Endothelial cell of umbilical vein (primary cell): ENCODE results near the gene KIAA1671. TPM values are rescaled to one million over a fixed set of nuclear protein-coding genes. Genes with fewer than 3 reads are reported as not detected.

ENCODE experiments used
- BruUV-seq: library from RNA; stranded (reverse); fragments of 400-500 nt; replicated peaks from 2 replicates; lab custom pipeline; 2021; lab: Mats Ljungman, UMichigan
- CTCF ChIA-PET: fragments of 300-600, 350-600 bp; sonication (Branson Sonifier 250); formaldehyde crosslinking; loops from one replicate; lab custom pipeline; 2021; ENCODE audit warnings: antibody characterized with exemption, inconsistent platforms; lab: Charles Lee
- POLR2A ChIA-PET: fragments of 300-600, 350-600 bp; sonication (Branson Sonifier 250); formaldehyde crosslinking; loops from one replicate; lab custom pipeline; 2021; ENCODE audit warnings: antibody characterized with exemption, inconsistent platforms; lab: Charles Lee
- DNase-seq: peaks from one replicate; pipeline ENCODE4 v3.0.0-alpha.2; 2011; ENCODE audit warnings: low read depth, low spot score
- FAIRE-seq: peaks from 2 replicates; lab custom pipeline; 2011; peaks lifted over from hg19 to GRCh38; lab: Jason Lieb, UNC
- H2AFZ ChIP-seq: 2 replicates; pipeline ENCODE4 v1.6.0; 2012; ENCODE audit warnings: low read depth, low read length, control low read depth, inconsistent platforms
- H3K27ac ChIP-seq: 2 replicates; pipeline ENCODE4 v1.5.1; 2011; ENCODE audit warnings: low read depth, mild to moderate bottlenecking, control low read depth, low read length, moderate library complexity; ENCODE audit not compliant: insufficient read depth
- H3K27me3 ChIP-seq, 2 experiments: 2 replicates each; pipeline versions ENCODE4 v1.6.0 to v1.6.1; 2011; ENCODE audit warnings: low read length in 2 of 2, mixed read lengths in 1 of 2; ENCODE audit not compliant: control insufficient read depth in 2 of 2, insufficient read depth in 2 of 2
- H3K36me3 ChIP-seq, 2 experiments: 2 replicates in 1 of 2; 3 replicates in 1 of 2; pipeline ENCODE4 v1.5.1; 2011; ENCODE audit warnings: low read length in 2 of 2, mild to moderate bottlenecking in 1 of 2, moderate library complexity in 1 of 2; ENCODE audit not compliant: control insufficient read depth in 2 of 2, insufficient read depth in 2 of 2; ENCODE audit errors: extremely low read depth in 1 of 2
- H3K4me1 ChIP-seq: 3 replicates; pipeline ENCODE4 v1.5.1; 2011; ENCODE audit warnings: mild to moderate bottlenecking, low read length; ENCODE audit not compliant: control insufficient read depth, insufficient read depth; ENCODE audit errors: extremely low read depth
- H3K4me2 ChIP-seq: 2 replicates; pipeline ENCODE4 v1.6.1; 2011; ENCODE audit warnings: low read length, control low read depth, mixed read lengths; ENCODE audit not compliant: insufficient read depth
- H3K4me3 ChIP-seq, 3 experiments: fragments of 200-600 bp in 1 of 3; sonication (generic), shearing (Covaris generic) in 1 of 3; replicated peaks in 1 of 3; 2 replicates each; pipeline ENCODE4 v1.5.1; 2011 to 2016; ENCODE audit warnings: control low read depth in 3 of 3, low read length in 3 of 3, mild to moderate bottlenecking in 2 of 3, inconsistent platforms in 1 of 3, low read depth in 1 of 3, moderate library complexity in 1 of 3; ENCODE audit not compliant: insufficient read depth in 1 of 3
- H3K79me2 ChIP-seq: 2 replicates; pipeline ENCODE4 v1.6.0; 2012; ENCODE audit warnings: low read length, inconsistent platforms; ENCODE audit not compliant: control insufficient read depth, insufficient read depth
- H3K9ac ChIP-seq: replicated peaks from 2 replicates; pipeline ENCODE3; 2011; ENCODE audit warnings: low read length, control low read depth; ENCODE audit not compliant: insufficient read depth; ENCODE audit errors: extremely low read depth
- H3K9me1 ChIP-seq: replicated peaks from 3 replicates; pipeline ENCODE4 v1.6.0; 2011; ENCODE audit warnings: mild to moderate bottlenecking, low read length; ENCODE audit not compliant: control insufficient read depth, insufficient read depth; ENCODE audit errors: extremely low read depth
- H3K9me3 ChIP-seq: replicated peaks from 2 replicates; pipeline ENCODE4 v1.5.1; 2012; ENCODE audit warnings: low read length, inconsistent platforms; ENCODE audit not compliant: control insufficient read depth, insufficient read depth
- H4K20me1 ChIP-seq: replicated peaks from 2 replicates; pipeline ENCODE3; 2011; ENCODE audit warnings: mild to moderate bottlenecking, low read length; ENCODE audit not compliant: control insufficient read depth, insufficient read depth; ENCODE audit errors: extremely low read depth
- CTCF ChIP-seq, 2 donors: IDR thresholded peaks; 1 replicate in 1 of 2; 2 replicates in 1 of 2; pipeline ENCODE4 v1.5.1; 2011; ENCODE audit warnings: low read length in 2 of 2, mild to moderate bottlenecking in 2 of 2, moderate library complexity in 2 of 2, control low read depth in 1 of 2, inconsistent platforms in 1 of 2, low read depth in 1 of 2; ENCODE audit not compliant: insufficient read depth in 1 of 2; ENCODE audit errors: extremely low read depth in 1 of 2
- EZH2 ChIP-seq: IDR thresholded peaks from 2 replicates; pipeline ENCODE4 v1.6.1; 2012; ENCODE audit warnings: borderline replicate concordance, low read depth, mild to moderate bottlenecking, moderate library complexity, low read length, inconsistent platforms; ENCODE audit not compliant: severe bottlenecking
- FOS ChIP-seq: IDR thresholded peaks from 2 replicates; pipeline ENCODE4 v1.6.1; 2011; ENCODE audit warnings: mild to moderate bottlenecking, low read length, moderate library complexity, borderline replicate concordance; ENCODE audit not compliant: insufficient read depth
- GATA2 ChIP-seq: IDR thresholded peaks from 2 replicates; pipeline ENCODE4 v1.7.0; 2011; ENCODE audit warnings: low read depth, mild to moderate bottlenecking, moderate library complexity, mixed read lengths, low read length; ENCODE audit not compliant: insufficient read length, insufficient read depth
- JUN ChIP-seq: IDR thresholded peaks from 2 replicates; pipeline ENCODE4 v1.6.1; 2011; ENCODE audit warnings: borderline replicate concordance, low read depth; ENCODE audit not compliant: insufficient read length, insufficient read depth
- MAX ChIP-seq: IDR thresholded peaks from 2 replicates; pipeline ENCODE4 v1.6.1; 2011; ENCODE audit not compliant: insufficient read depth, insufficient read length
- MYC ChIP-seq: IDR thresholded peaks from one replicate; pipeline ENCODE4 v1.6.1; 2011; ENCODE audit warnings: mild to moderate bottlenecking, low read depth, low read length
- POLR2A ChIP-seq: IDR thresholded peaks from 2 replicates; pipeline ENCODE4 v1.6.1; 2012; ENCODE audit warnings: low read depth, mild to moderate bottlenecking, control low read depth, low read length
- POLR2AphosphoS5 ChIP-seq: IDR thresholded peaks from 2 replicates; pipeline ENCODE4 v1.6.1; 2012; ENCODE audit warnings: low read depth, mild to moderate bottlenecking, control low read depth, low read length, moderate library complexity; ENCODE audit not compliant: insufficient read depth
- dilution Hi-C: fragments of 300-500 bp; cut with MboI; formaldehyde crosslinking; loops from one replicate; pipeline ENCODE4 v1.15.0; 2019; ENCODE audit warnings: low sequenced_read_pairs; ENCODE audit not compliant: extremely low pct_ligation_motif_present
- intact Hi-C: fragments of 100-400 bp; cut with micrococcal nuclease; formaldehyde crosslinking; loops from one replicate; pipeline ENCODE4 v1.10.0; 2022
- polyA plus RNA-seq, 4 experiments: library from polyadenylated mRNA; depleted of rRNA in 3 of 4; stranded (reverse) in 3 of 4; unstranded in 1 of 4; fragments of >200 nt; gene quantifications; 2 replicates each; pipeline versions ENCODE4 v1.2.1 to v1.2.3, GENCODE V29; 2011 to 2012; ENCODE audit warnings: missing spikeins in 1 of 4
- total RNA-seq: library from RNA; stranded (reverse); gene quantifications from 2 replicates; pipeline ENCODE4 v1.2.3, GENCODE V29; 2021

KIAA1671 gene
- total and polyA plus RNA-seq, 2 donors (not counting 3 experiments of a cell fraction or from before 2014, with no cell fraction given), result 23.1 to 85.1 TPM

- FAIRE-seq (no peak), DNase-seq (no peak)
- Histone ChIP-seq H2AFZ (no peak overlapping the region), H3K4me2 (no peak overlapping the region), H4K20me1 (peaks cover 3% of the 10 kb centered on the region), H3K4me1 (peaks cover 28% of the 10 kb centered on the region), H3K27me3 (no peaks in the 10 kb centered on the region), H3K9me3 (no peaks in the 10 kb centered on the region), H3K27ac (no peak overlapping the region), H3K9ac (no peak overlapping the region), H3K36me3 (peaks cover 0 to 2% of the 10 kb centered on the region in 2 experiments), H3K4me3 (no peak overlapping the region), H3K9me1 (no peaks in the 10 kb centered on the region), H3K79me2 (no peaks in the 10 kb centered on the region)
- dilution Hi-C loops, result no loop called here
- TF ChIP-seq EZH2, result no peak
- BruUV-seq, result no TSS peak
- CTCF ChIA-PET, result interaction anchor here (1.1 to 1.4 kb wide), 2 partner anchors 27 to 50 kb away, joined by 3 read pairs; no protein-coding TSS in a partner anchor
- POLR2A ChIA-PET, result no interaction called here
- intact Hi-C loops, result no loop called here
Measured at GRCh38 chr22:25136953-25137576, 184.5 kb downstream of the KIAA1671 start.

- FAIRE-seq (peak; percentile 44), DNase-seq (no peak)
- Histone ChIP-seq H3K9me1 (no peaks in the 10 kb centered on the region), H3K4me3 (no peak overlapping the region), H3K4me1 (peaks cover 29% of the 10 kb centered on the region), H4K20me1 (peaks cover 3% of the 10 kb centered on the region), H3K36me3 (peaks cover 0 to 2% of the 10 kb centered on the region in 2 experiments), H3K4me2 (no peak overlapping the region), H3K9me3 (no peaks in the 10 kb centered on the region), H3K27me3 (no peaks in the 10 kb centered on the region), H2AFZ (no peak overlapping the region), H3K27ac (no peak overlapping the region), H3K9ac (no peak overlapping the region), H3K79me2 (no peaks in the 10 kb centered on the region)
- dilution Hi-C loops, result no loop called here
- no TSS peak for BruUV-seq
- POLR2A ChIA-PET, result no interaction called here
- intact Hi-C loops, result no loop called here
- TF ChIP-seq CTCF (IDR thresholded peaks at IDR 0.05; ENCODE audit: extremely low read depth in 1 of 2, insufficient read depth in 1 of 2, low read depth in 1 of 2, low read length in 2 of 2), result no peak
- TF ChIP-seq EZH2, result no peak
- TF ChIP-seq GATA2, result no peak
- no peak for TF ChIP-seq POLR2AphosphoS5
- TF ChIP-seq MAX, result no peak
- TF ChIP-seq JUN, result no peak
- no peak for TF ChIP-seq MYC
- no peak for TF ChIP-seq POLR2A
- no peak for TF ChIP-seq FOS
- CTCF ChIA-PET, result interaction anchor here (1.1 kb wide), 1 partner anchor 27 kb away, joined by 3 read pairs; no protein-coding TSS in a partner anchor
Measured at GRCh38 chr22:25137577-25138525, 185.3 kb downstream of the KIAA1671 start.
